Activated CD4-positive, alpha-beta T cell treated with anti-CD3 and anti-CD28 coated beads, Interleukin-2, amount 10 ng/mL, durations not matched to agents 24 days and 14 days (primary cell): ENCODE results near the gene GNB1L. TPM values are rescaled to one million over a fixed set of nuclear protein-coding genes. Genes with fewer than 3 reads are reported as not detected.

Experiments
- DNase-seq: peaks from one replicate; pipeline ENCODE4 v3.0.0; 2022
- H3K27ac Mint-ChIP-seq: one replicate; pipeline ENCODE4 v1.8.0; 2022; ENCODE audit warnings: mild to moderate bottlenecking, mixed read lengths
- H3K27me3 Mint-ChIP-seq: one replicate; pipeline ENCODE4 v1.8.0; 2022; ENCODE audit warnings: mixed read lengths
- H3K36me3 Mint-ChIP-seq: one replicate; pipeline ENCODE4 v1.8.0; 2022; ENCODE audit warnings: low read depth, mild to moderate bottlenecking, mixed read lengths
- H3K4me1 Mint-ChIP-seq: one replicate; pipeline ENCODE4 v1.8.0; 2021; ENCODE audit warnings: mixed read lengths
- H3K4me3 Mint-ChIP-seq: one replicate; pipeline ENCODE4 v1.8.0; 2022; ENCODE audit warnings: mild to moderate bottlenecking, moderate library complexity, mixed read lengths
- H3K9me3 Mint-ChIP-seq: one replicate; pipeline ENCODE4 v1.8.0; 2021; ENCODE audit warnings: mixed read lengths
- intact Hi-C: fragments of 100-400 bp; cut with micrococcal nuclease; formaldehyde crosslinking; loops from one replicate; pipeline ENCODE4 v1.15.1; 2023
- total RNA-seq: library from RNA; stranded (reverse); gene quantifications from 2 replicates; pipeline ENCODE4 v1.2.3, GENCODE V29; 2022

The GNB1L gene
- total RNA-seq, 1 donor from 2014 or later = 21.4 TPM

- Mint-ChIP-seq H3K4me3 (peak overlapping the region; percentile 65), H3K27me3 (peaks cover 56% of the 10 kb centered on the region), H3K36me3 (no peaks in the 10 kb centered on the region), H3K27ac (no peak overlapping the region), H3K9me3 (no peaks in the 10 kb centered on the region), H3K4me1 (peaks cover 21% of the 10 kb centered on the region)
- intact Hi-C loops = no loop called here
- DNase-seq = peak; percentile 91
Observed at GRCh38 chr22:19756288-19757128, 98.2 kb downstream of the GNB1L start.

- intact Hi-C loops = no loop called here
- DNase-seq = no peak
- Mint-ChIP-seq H3K4me1 (peaks cover 21% of the 10 kb centered on the region), H3K4me3 (peak overlapping the region; percentile 58), H3K27ac (no peak overlapping the region), H3K9me3 (no peaks in the 10 kb centered on the region), H3K27me3 (peaks cover 55% of the 10 kb centered on the region), H3K36me3 (no peaks in the 10 kb centered on the region)
Observed at GRCh38 chr22:19755722-19756287, 98.9 kb downstream of the GNB1L start.

GRCh38 chr22:19755145-19755710, 99.4 kb downstream of the GNB1L start:
- intact Hi-C loops = no loop called here
- H3K4me3 Mint-ChIP-seq = no peak overlapping the region
- no peak overlapping the region for H3K27ac Mint-ChIP-seq
- no peaks in the 10 kb centered on the region for H3K36me3 Mint-ChIP-seq
- H3K9me3 Mint-ChIP-seq = no peaks in the 10 kb centered on the region
- H3K4me1 Mint-ChIP-seq = peaks cover 20% of the 10 kb centered on the region
- no peak for DNase-seq
- peaks cover 54% of the 10 kb centered on the region for H3K27me3 Mint-ChIP-seq

GRCh38 chr22:19754701-19755144, 100.0 kb downstream of the GNB1L start:
- Mint-ChIP-seq H3K36me3 (no peaks in the 10 kb centered on the region), H3K4me3 (no peak overlapping the region), H3K27ac (no peak overlapping the region), H3K9me3 (no peaks in the 10 kb centered on the region), H3K27me3 (peaks cover 49% of the 10 kb centered on the region), H3K4me1 (peaks cover 15% of the 10 kb centered on the region)
- DNase-seq = no peak
- intact Hi-C loops = no loop called here

GRCh38 chr22:19753996-19754700, 100.5 kb downstream of the GNB1L start:
- Mint-ChIP-seq H3K9me3 (no peaks in the 10 kb centered on the region), H3K27me3 (peaks cover 45% of the 10 kb centered on the region), H3K36me3 (no peaks in the 10 kb centered on the region), H3K4me1 (peaks cover 11% of the 10 kb centered on the region), H3K27ac (no peak overlapping the region), H3K4me3 (no peak overlapping the region)
- intact Hi-C loops = no loop called here
- DNase-seq = no peak

- H3K9me3 Mint-ChIP-seq = no peaks in the 10 kb centered on the region
- peaks cover 11% of the 10 kb centered on the region for H3K4me1 Mint-ChIP-seq
- intact Hi-C loops = no loop called here
- DNase-seq = no peak
- H3K27ac Mint-ChIP-seq = no peak overlapping the region
- H3K4me3 Mint-ChIP-seq = no peak overlapping the region
- H3K27me3 Mint-ChIP-seq = peaks cover 42% of the 10 kb centered on the region
- no peaks in the 10 kb centered on the region for H3K36me3 Mint-ChIP-seq
Observed at GRCh38 chr22:19753090-19753842, 101.4 kb downstream of the GNB1L start.

GRCh38 chr22:19751497-19752245, 103.0 kb downstream of the GNB1L start:
- peaks cover 6% of the 10 kb centered on the region for H3K4me1 Mint-ChIP-seq
- H3K27ac Mint-ChIP-seq = no peak overlapping the region
- H3K27me3 Mint-ChIP-seq = peaks cover 30% of the 10 kb centered on the region
- no peak overlapping the region for H3K4me3 Mint-ChIP-seq
- intact Hi-C loops = no loop called here
- H3K9me3 Mint-ChIP-seq = no peaks in the 10 kb centered on the region
- no peaks in the 10 kb centered on the region for H3K36me3 Mint-ChIP-seq
- no peak for DNase-seq

GRCh38 chr22:19750507-19751490, 103.9 kb downstream of the GNB1L start:
- no peaks in the 10 kb centered on the region for H3K9me3 Mint-ChIP-seq
- intact Hi-C loops = no loop called here
- no peak for DNase-seq
- no peak overlapping the region for H3K27ac Mint-ChIP-seq
- no peaks in the 10 kb centered on the region for H3K36me3 Mint-ChIP-seq
- peaks cover 1% of the 10 kb centered on the region for H3K4me1 Mint-ChIP-seq
- no peak overlapping the region for H3K4me3 Mint-ChIP-seq
- peaks cover 22% of the 10 kb centered on the region for H3K27me3 Mint-ChIP-seq

- intact Hi-C loops = no loop called here
Observed at GRCh38 chr22:19749876-19750275, 104.8 kb downstream of the GNB1L start.

GRCh38 chr22:19748991-19749664, 105.5 kb downstream of the GNB1L start:
- H3K4me3 Mint-ChIP-seq = no peak overlapping the region
- no peaks in the 10 kb centered on the region for H3K9me3 Mint-ChIP-seq
- no peak overlapping the region for H3K27ac Mint-ChIP-seq
- H3K36me3 Mint-ChIP-seq = no peaks in the 10 kb centered on the region
- no peak for DNase-seq
- H3K4me1 Mint-ChIP-seq = no peaks in the 10 kb centered on the region
- H3K27me3 Mint-ChIP-seq = peaks cover 12% of the 10 kb centered on the region
- intact Hi-C loops = no loop called here

More at GRCh38 chr22:19749876-19750275, 104.8 kb downstream of the GNB1L start:
- no peaks in the 10 kb centered on the region for H3K4me1 Mint-ChIP-seq
- no peaks in the 10 kb centered on the region for H3K9me3 Mint-ChIP-seq
- H3K27ac Mint-ChIP-seq = no peak overlapping the region
- H3K27me3 Mint-ChIP-seq = peaks cover 18% of the 10 kb centered on the region
- DNase-seq = no peak
- no peak overlapping the region for H3K4me3 Mint-ChIP-seq
- H3K36me3 Mint-ChIP-seq = no peaks in the 10 kb centered on the region

GRCh38 chr22:19748139-19748538, 106.5 kb downstream of the GNB1L start:
- no peaks in the 10 kb centered on the region for H3K9me3 Mint-ChIP-seq
- H3K4me3 Mint-ChIP-seq = no peak overlapping the region
- H3K27me3 Mint-ChIP-seq = peaks cover 4% of the 10 kb centered on the region
- DNase-seq = no peak
- no peaks in the 10 kb centered on the region for H3K4me1 Mint-ChIP-seq
- H3K36me3 Mint-ChIP-seq = no peaks in the 10 kb centered on the region
- no peak overlapping the region for H3K27ac Mint-ChIP-seq
- intact Hi-C loops = no loop called here

- Mint-ChIP-seq H3K27me3 (no peaks in the 10 kb centered on the region), H3K36me3 (no peaks in the 10 kb centered on the region), H3K9me3 (no peaks in the 10 kb centered on the region), H3K4me3 (no peak overlapping the region), H3K4me1 (no peaks in the 10 kb centered on the region), H3K27ac (no peak overlapping the region)
- intact Hi-C loops = no loop called here
- DNase-seq = no peak
Observed at GRCh38 chr22:19747551-19747950, 107.1 kb downstream of the GNB1L start.
